Measurements from ENCODE around the gene RAB3IL1.

The RAB3IL1 gene

DNA sequence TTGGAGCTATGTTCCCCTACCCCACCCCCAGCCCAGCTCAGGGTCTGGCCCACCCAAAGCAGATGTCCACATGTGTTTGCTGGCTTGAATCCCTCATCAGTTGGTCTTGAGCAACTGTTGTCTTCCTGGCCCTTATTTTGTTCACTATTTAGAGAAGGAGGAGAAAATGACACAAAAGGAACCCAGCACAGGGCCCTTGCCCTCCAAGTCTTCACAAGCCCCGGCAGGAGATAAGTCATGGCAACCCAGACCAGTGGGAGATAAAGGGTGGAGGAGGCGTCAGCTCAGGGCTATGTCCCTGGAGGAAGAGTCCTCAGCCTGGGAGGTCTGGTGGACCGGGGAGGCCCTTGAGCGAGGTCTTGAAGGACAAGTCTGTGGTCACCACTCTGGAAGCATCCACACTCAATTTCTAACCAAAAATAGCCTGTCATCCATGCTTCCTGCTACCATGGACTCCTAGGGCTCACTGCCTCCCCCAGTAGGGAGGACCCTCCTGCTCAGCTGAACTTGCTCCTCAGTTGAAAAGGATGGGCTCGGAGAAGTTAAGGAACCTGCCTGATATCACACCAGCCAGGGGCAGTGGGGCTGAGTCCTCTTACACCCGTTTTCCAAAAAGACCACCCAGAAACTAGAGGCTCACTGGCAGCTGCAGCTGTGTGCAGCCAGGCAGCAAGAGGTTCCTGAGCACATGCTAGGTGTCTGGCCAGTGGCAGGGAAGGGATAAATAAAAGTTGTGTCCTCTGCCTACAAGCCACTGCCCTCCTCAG is 1.8 kb upstream of the RAB3IL1 start:
- no peak for DNase-seq

DNA sequence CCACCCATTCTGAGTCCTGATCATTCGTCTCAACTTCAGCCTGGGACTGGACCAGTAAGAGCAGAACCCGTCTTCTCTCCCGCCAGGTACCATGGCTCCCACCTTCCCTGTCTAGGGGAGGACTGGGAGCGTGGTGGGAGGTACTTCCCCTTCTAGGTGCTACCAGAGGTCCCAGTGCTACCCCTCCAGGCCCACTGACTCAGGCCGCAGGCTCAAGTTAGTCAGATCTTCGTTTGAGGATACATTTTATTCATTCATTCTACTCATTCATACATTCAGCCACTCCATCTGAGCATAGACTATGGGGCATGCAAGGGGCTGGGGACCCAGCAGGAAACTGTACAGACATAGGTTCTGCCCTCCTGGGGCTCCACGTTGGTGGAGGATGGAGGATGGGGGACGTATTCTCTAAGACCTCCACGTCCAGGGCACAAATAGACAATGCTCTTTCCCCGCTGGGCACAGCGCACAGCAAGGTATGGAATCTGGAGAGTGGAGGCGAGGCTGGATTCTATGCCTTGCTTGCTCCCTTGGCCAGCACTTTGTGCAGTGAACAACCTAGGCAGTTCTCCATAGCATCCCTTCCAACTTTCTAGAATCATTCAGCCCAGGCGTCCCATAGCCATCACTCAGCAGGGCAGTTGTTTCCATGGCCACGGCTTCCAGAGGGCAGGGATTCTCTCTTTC is 1.0 kb upstream of the RAB3IL1 start:
- no peak for DNase-seq

DNA sequence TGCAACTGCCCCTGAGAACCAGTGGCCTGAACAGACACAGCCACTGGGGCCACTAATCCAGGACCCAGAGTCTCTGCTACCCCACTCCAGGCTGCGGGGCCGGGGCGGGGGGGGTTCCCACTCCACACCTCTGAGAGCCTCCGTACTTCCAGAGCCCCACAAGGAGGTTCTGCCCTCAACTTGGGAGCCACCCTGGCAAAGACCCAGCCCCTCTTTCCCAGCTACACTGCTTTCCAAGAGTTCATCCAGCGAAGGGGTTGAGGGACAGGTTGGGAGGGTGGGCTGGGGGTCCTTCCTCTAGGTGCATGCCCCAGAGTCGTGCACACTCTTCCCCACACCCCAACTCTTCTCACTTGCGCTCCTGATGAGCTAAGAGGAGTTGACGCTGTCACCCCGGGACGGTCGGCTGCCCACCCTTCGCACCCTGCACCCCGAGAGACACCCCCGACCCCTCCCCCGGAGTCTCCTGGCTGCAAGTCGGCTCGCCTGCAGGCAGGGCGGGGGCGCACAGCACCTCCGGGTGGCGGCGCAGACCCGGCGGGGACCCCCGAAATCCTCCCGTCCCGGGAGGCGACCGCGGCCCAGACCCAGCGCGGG is 531 bp downstream of the RAB3IL1 start:
- DNase-seq, result no peak

DNA sequence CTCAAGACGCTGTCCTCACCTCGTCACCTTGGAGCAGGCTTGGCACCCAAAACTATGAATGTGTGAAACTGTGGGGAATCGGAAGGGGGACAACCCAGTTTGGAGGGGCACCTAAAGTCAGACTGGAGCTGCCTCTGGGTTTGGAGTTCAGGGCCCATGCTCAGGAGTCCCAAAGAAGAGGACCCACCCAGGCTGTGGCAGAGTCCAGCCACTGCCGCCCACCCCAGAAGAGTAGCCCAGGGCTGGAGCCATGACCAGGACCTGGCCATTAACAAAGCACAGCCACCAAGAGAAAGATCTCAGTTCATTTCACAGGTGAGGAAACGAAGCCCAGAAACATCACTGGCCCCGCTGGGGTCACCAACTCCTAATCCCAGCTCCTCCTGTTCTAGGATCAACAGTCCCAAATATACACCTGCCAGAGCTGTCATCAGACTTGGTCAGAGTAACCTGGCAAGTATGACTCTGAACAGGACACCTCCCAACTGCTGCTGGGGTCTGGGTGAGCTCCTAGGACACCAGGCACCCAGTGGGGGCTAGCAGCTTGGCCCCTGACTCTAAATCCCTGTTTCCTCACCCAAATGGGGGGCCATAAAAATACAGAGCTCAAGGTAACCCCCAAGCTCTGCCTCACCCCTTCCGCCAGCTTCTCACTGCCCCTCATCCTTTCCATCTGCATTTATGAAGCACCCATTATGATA is 2.7 kb downstream of the RAB3IL1 start:
- DNase-seq, result no peak

DNA sequence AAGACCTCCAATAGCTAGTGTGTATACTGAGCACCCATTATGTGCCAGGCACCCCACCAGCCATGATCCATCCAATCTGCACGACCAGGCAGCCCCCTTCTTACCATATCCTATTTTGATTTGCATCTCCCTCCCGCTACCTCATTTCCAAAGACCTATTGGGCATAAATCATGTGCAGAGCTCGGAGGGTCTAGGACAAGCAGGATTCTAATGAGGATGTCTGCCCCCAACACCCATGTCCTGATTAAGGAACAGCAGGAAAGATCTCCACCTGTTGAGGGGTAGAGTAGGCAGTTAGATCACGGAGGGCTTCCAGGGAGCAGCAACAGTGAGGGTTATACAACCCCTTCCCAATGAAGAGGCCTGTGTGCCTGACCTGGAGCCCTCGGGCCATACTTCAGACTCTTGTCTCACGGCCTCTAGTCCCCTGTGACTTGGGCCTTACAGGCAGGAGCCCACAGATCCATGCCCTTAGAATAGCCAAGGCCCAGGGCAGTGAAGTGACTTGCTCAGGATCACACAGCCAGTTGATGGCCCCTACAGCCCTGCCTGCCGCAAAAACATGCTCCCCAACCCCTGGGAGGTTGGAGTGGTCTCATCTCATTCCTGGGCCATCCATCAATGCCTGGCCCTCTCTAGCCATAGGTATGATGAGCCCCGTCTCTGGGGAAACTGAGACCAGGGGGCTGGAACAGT is 3.5 kb downstream of the RAB3IL1 start:
- DNase-seq, result no peak

DNA sequence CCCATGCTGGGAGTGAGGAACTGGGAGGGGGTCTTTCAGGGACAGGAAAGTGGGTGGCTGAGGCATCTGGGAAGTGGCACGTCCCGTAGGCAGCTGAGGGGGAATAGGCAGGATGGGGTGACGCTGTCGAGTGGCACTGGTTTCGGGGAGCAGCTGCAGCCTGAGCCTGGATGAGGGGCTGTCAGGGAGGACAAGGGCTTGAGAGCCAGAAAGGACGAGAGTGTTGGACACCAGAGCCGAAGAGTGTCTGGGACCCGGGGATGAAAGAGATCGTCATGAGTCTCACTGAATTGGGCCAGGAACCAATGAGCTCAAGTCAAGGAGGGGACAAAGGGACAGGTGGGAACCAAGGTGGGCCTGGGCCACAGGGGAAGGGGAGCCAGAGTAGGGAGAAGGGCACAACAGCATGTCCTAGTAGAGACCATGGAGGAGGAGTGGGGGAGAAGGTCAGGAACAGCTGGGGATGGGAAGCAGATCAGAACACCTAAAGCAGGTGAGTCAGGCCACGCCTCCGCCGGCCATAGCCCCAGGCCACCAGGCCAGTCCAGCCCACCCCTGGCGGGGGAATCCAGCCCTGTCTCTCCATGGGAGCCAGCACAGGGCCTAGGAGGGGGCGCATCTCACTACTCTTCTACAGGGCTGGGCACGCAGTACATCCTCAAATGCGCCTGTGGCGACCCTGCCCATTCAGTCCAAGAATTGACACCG is 4.2 kb downstream of the RAB3IL1 start:
- no peak for DNase-seq

DNA sequence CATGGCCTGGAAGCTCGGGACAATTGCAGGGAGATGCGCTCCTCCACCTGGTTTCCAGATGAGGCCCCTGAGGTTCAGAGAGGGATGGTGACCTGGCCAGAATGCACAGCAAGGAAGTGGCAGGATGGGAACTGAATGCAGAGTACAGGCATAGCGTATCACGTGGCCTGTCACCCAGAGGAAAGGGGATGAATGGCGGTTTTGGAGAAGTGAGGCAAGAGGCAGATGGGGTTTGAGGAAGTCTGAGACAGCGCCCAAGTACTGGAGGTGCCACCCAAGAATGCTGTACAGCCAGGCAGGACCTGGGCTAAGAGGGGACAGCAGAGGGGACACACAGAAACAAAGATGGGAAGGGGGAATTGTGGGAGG is 4.9 kb downstream of the RAB3IL1 start:
- DNase-seq, result no peak

DNA sequence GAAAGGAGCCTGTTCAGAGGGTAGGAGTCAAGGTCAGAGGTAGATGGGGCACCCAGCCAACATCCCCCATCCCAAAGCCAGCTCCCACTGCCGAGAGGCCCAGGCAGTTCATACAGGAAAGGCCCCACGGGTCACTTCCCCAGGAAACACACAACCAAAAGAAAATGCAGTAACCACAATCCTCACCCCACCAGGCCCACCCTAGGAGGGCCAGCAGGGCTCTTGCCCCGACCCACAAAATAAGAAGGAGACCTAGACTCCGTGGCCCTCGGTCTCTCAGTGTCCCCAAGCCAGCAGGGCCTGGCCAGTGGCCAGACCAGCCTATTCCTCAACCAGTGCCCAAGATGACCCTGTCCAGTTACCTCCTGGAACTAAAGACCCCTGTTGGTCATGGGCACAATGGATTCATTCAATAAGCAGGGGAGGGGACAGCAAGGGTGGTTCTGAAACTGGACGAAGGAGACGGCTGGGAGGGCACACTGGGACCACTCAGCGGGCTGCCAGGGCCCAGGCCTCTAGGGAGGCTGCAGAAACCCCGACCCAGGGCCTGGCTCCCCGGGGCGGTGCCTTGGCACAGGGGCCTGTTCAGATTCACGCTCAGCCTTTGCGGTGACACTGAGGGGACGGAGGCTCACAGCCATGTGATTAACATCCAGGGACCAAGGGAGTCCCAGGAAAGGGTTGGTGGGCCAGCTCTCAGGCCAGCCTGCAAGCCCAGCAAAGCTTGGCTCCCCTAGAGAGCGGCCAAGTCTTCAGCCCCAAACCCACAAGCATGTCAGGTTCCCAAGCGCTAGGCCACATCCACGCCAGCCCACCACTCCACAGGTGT is 5.5 kb downstream of the RAB3IL1 start:
- DNase-seq, result no peak

DNA sequence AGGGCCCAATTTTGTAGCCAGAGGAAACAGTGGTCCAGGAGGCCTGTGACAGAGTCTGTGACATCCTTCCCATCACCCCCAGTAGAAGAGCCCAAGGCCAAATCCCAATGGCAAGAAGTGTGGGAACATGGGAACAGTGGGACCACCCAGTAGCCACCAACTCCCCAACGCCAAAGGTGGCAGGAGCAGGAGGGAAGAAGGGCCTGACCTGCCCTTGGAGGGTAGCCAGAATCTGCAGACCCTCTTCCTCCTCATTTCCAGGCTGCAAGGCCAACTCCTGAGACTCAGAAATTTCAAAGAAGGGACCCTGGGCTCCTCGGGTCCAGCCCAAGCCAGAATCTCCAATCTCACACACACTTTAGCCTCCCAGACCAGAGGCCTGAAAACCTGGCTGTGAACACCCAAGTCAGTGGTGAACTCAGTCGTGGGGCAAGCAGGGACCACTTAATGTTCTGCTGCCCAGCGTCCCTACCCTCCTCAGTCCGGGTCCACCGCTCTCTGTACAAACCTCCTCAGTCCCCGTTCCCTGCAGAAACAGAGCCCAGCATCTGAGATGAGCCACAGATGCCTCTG is 6.2 kb downstream of the RAB3IL1 start:
- DNase-seq, result no peak

DNA sequence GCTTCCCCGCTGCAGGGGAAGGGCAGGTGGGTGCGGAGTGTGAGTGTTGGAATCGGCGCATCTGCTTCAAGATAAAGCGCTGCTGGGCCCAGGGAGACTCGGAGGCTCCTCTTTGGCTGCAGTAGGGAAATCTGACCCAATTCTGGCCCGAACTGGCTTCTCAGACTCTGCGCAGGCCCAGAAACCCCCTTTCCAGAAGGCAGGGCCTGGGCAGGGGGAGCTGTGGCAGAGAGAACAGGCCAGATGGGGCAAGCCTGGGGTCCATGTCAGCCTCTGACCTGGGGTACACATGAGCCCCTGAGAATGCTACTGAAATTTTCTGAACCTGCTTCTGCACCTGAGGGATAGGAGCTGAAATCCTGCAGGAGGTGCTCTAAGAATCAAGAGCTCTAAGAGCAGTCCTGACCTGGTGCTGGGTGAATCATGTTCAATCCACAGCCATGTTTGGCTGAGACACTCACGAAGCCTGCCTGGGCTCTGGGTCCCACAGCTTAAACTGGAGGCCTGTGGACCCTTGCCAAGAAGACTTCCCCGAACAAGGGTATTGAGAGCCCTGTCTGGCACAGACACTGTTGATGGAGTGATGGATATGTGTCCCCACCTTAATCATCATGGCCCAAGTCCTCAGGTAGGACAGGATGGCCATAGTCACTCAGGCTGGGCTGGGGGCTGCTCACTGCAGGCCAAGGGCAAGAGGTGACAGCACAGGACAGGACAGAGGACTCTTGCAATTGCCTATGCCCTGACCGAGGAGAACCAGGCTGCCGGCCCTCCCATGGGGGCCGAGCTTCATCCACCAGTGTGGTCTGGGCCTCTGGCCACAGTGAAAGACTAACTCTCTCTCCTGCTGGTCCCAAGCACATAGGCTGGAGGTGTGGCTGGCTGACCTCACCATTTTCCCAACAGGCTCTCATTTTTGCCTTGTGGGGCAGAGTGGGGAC is 6.9 kb downstream of the RAB3IL1 start:
- DNase-seq, result no peak

DNA sequence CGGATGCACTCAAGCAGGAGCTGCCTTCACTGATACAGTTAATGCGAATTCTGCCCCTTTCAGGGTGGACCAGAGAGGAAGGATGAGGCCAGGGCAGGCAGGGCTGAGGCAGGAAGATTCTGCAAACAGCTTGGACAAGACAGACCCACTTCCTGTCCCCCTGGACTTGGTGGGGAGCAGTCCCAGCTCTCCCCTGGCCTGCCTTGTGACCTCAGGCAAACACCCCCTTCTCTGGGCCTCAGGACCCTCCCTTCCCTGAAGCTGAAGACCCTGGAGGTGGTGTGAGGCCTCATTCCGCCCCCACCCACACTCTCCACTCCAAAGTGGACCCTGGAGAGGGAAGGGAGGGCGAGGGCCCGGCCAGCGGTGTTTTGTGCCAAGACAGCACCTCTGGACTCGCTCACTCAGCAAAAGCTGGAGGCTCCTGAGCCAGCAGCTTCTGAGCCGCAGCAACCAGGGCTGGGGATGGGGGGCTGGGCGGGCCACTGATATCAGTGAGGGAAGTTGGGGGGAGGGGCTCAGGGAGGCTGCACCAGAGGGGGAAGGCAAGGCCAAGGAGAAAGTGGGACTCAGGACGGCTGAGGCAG is 8.5 kb downstream of the RAB3IL1 start:
- no peak for DNase-seq

DNA sequence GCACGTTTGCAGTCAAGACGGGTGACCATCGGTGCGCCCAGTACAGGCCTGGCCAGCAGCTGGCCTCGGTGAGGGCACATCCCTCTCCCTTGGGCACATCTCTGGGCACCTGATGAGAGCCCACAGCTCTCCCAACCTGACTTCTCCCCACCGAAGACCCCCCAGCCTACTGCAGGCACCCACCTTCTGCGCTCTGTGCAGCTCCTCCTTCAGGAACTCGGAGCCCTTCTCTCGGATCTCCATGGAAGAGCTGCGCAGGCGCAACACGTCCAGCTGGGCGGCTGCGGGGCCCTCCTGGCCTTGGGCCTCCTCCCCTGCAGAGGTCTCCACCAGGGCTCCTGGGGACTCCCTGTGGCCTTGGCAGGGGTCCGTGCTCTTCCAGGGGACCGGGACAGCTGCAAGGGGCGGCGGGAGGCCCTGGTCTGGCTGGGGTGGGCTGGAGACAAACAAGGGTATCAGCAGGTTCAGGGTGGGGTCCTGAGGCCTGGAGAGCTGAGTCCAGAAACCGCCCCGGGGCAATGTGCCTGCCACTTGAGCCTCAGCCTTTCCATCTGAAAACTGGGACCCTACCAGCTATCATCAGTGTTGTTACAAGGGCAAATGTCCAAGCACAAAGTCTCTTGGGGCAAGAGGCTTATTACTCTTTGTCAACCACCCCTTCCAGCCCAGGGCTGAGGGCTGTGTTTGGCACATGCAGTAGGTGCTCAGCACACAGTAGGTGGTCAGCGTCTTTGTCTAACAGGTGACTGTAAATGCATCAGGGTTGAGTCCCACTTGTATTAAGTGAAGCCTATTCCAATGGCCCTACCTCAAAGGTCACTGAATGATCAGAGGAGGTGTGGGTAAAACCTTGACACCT is 9.3 kb downstream of the RAB3IL1 start:
- no peak for DNase-seq

DNA sequence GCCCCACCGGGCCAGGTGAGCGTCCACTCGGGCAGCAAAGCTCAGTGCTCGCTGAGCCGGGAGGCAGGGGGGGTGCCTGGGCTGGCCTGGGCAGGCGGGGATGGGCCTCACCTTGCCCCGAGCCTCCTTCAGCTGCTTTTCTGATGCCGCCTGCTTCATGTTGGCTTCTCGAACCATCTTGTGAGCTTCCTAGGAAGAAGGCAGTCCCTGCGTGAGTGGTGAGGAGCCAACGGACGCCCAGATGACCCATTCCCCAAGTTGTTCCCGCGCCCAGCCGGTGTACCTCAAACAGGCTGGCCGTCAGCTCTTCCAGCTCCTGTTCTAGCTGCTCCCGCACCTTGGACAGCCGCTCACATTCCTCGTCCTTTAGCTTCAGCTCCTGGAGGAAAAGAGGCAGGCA is 10.1 kb downstream of the RAB3IL1 start:
- no peak for DNase-seq

DNA sequence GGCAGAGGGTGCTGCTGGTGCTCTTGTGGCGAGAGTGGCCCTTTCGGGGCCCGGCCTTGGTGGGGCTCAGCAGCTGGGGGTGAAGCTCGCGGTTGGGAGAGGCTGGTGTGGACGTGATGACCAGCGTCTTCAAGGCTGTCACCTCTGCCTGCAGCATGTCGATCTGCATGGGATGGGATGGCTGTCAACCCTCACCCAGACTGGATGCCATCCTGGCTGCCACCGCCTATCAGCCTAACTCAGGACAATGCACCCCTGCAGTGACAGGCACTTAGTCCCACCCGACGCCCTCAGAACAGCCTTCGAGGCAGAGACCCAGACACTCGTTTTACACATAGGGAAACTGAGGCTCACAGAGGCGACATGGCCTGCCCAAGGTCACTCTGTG is 10.8 kb downstream of the RAB3IL1 start:
- DNase-seq, result no peak

DNA sequence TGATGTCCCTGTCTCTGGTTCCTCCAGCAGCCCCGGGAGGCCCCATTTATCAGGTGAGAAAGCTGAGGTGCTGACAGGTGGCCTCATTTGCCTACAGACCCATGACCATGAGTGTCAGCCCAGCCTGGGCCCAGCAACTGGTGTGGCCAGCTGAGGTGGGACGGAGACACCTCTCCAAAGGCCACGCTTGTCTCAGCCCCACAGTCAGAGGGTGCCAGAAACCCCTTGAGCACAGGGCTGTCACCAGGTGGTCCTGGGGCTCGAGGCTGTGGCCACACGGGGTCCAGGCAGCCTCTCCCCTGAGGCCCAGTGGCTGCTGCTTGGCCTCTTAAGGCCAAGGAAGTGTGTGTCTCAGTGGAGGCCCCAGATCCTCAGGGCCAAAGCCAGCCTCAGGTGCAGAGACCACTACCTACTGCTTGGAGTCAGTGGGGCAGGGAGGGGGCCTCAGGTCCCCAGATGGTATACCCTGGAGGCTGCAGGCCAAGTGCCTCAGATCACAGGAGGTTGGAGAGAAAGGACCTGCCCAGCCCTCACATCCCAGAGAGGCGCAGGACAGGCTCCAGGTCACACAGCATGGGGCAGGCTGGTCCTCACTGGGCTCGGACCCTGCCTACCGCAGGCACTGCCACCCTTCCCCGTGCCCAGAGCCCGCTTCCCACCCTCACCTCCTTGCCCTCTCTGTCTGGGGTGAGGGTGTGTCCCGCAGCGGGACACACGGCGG is 11.4 kb downstream of the RAB3IL1 start:
- no peak for DNase-seq

DNA sequence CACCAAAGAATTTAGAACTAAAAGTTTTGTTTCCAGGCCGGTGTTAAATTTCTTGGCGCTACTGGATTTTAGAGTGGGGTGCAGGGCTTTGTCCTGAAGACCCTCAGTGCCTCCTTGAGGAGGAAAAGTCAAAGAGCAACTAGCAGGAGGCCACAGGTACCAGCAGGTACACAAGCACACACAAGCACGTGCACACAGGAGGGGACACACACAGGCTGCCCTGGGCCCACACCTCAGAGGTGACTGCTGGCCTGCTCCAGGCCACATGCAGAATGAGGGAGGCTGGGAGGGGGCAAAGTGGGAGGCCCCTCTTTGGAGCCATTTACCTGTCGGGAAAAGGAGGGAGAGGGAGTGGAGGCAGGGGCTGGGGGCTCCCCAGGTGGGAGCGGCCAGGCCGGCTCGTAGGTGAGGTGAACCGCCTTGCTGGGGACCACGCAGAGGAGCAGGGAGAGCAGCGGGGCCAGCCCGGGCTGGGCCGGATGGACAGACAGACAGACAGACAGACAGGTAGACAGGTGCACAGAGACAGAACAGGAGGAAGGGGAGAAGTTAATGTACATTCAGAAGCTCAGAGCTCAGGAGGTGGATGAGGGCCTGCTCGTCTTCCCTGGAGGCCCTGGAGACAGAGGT is 12.2 kb downstream of the RAB3IL1 start:
- no peak for DNase-seq

DNA sequence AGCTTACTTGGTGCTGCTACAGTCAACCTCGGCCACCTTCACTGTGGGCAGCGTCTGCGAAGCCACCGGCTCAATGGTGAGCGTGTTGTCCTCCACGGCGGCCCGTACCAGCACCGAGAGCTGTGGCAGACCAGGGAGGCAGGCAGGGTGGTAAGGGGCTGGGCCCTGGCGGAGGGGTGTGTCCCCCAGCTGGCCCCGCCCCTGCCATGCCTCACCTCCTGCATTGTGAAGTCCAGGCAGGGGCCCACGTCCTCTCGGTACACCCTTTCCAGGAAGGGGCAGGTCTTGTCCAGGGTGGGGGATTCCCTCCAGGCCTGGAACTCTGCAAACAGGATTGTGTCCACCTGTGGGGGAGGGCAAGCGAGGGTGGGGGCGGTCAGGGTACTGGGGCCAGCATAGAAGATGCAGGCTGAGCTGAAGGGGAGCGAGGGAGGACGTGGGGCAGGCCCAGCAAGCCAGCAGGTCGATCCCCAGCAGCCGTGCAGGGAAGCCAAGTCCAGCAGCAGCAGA is 12.8 kb downstream of the RAB3IL1 start:
- no peak for DNase-seq

All from cerebellar nuclear complex (tissue), 1 donor.